Prostate gland (tissue), 2 donors: ENCODE data around the gene MYLK4. TPM values are rescaled to one million over a fixed set of nuclear protein-coding genes. Genes with fewer than 3 reads are reported as not detected.
"Not testable (repeated sequence)": the region's sequence is repeated elsewhere in the genome, so short reads cannot be mapped to it uniquely, and the experiment has no call there.

Experiments
- DNase-seq: peaks from one replicate; pipeline ENCODE4 v3.0.0-alpha.2; 2019; ENCODE audit warnings: low spot score
- H3K27ac ChIP-seq, 2 donors: fragments of 200-600 bp; sonication (generic); 2 replicates each; pipeline ENCODE4 v1.5.1; 2017 to 2019
- H3K27me3 ChIP-seq: fragments of 200-600 bp; sonication (generic); replicated peaks from 2 replicates; pipeline ENCODE4 v1.5.1; 2019; ENCODE audit not compliant: insufficient read depth
- H3K36me3 ChIP-seq, 2 donors: fragments of 200-600 bp; sonication (generic); 1 replicate in 1 of 2; 2 replicates in 1 of 2; pipeline versions ENCODE4 v1.5.1 to v1.8.1; 2017 to 2019
- H3K4me1 ChIP-seq: fragments of 200-600 bp; sonication (generic); replicated peaks from 2 replicates; pipeline ENCODE4 v1.5.1; 2019
- H3K4me3 ChIP-seq, 2 donors: fragments of 200-600 bp; sonication (generic); 2 replicates each; pipeline ENCODE4 v1.5.1; 2017 to 2019
- H3K9me3 ChIP-seq: fragments of 200-600 bp; sonication (generic); 2 replicates; pipeline ENCODE4 v1.5.1; 2017
- CTCF ChIP-seq, 4 experiments: fragments of 200-600 bp in 2 of 4; fragments of 450-650 bp in 2 of 4; sonication (generic) in 2 of 4; IDR thresholded peaks; 1 replicate in 3 of 4; 2 replicates in 1 of 4; pipeline ENCODE4 v1.5.1; 2016 to 2019; ENCODE audit warnings: antibody characterized with exemption in 4 of 4, mild to moderate bottlenecking in 2 of 4, moderate library complexity in 2 of 4
- POLR2A ChIP-seq: fragments of 450-650 bp; IDR thresholded peaks from one replicate; pipeline ENCODE4 v1.6.1; 2016; ENCODE audit warnings: antibody characterized with exemption, mild to moderate bottlenecking
- POLR2AphosphoS5 ChIP-seq: sonication (generic); formaldehyde crosslinking; IDR thresholded peaks from one replicate; pipeline ENCODE4 v1.6.1; 2017; ENCODE audit warnings: antibody characterized with exemption
- WGBS: methylation state at CpG from one replicate; pipeline ENCODE4 v1.1.5; 2018; 5-methylcytosine and 5-hydroxymethylcytosine counted together
- intact Hi-C: fragments of 100-400 bp; cut with DNase I; formaldehyde crosslinking; loops from one replicate; pipeline ENCODE4 v1.14.2; 2022
- total RNA-seq, 2 donors: library from RNA; depleted of rRNA; stranded (reverse); fragments of >200 nt; gene quantifications; one replicate each; pipeline ENCODE4 v1.1.0, GENCODE V29; 2016

MYLK4 gene
- total RNA-seq, 2 donors from 2014 or later: 0.46 to 0.97 TPM

- H3K4me1 ChIP-seq: peaks cover 4% of the 10 kb centered on the region
- TF ChIP-seq POLR2A (no peak), CTCF (IDR thresholded peaks at IDR 0.05) (no peak), POLR2AphosphoS5 (no peak)
- peak overlapping the region in 1 of 2 donors; percentile 49 for H3K4me3 ChIP-seq
- no peak for DNase-seq
- H3K27ac ChIP-seq: peak overlapping the region; percentile 81 to 84
- no peaks in the 10 kb centered on the region for H3K9me3 ChIP-seq
- intact Hi-C loops: no loop called here
- WGBS: 67% methylated on average over 27 of the region's 27 CpGs
- no peaks in the 10 kb centered on the region for H3K27me3 ChIP-seq
- no peaks in the 10 kb centered on the region for H3K36me3 ChIP-seq
Observed at GRCh38 chr6:2763876-2764540, 13.3 kb upstream of the MYLK4 start.

- Histone ChIP-seq H3K9me3 (no peaks in the 10 kb centered on the region), H3K27ac (no peak overlapping the region), H3K27me3 (no peaks in the 10 kb centered on the region), H3K36me3 (no peaks in the 10 kb centered on the region), H3K4me1 (peaks cover 4% of the 10 kb centered on the region), H3K4me3 (no peak overlapping the region)
- no peak for DNase-seq
- 98% methylated on average over 36 of the region's 36 CpGs for WGBS
- no peak for TF ChIP-seq CTCF (IDR thresholded peaks at IDR 0.05)
- TF ChIP-seq POLR2A: no peak
- no peak for TF ChIP-seq POLR2AphosphoS5
- intact Hi-C loops: no loop called here
Observed at GRCh38 chr6:2763345-2763841, 12.7 kb upstream of the MYLK4 start.

- H3K27ac ChIP-seq, intact Hi-C loops, H3K4me1 ChIP-seq, H3K9me3 ChIP-seq, DNase-seq, H3K27me3 ChIP-seq, H3K36me3 ChIP-seq, H3K4me3 ChIP-seq: not testable (repeated sequence)
- WGBS: 100% methylated on average over 4 of the region's 4 CpGs
Observed at GRCh38 chr6:2762868-2763267, 12.1 kb upstream of the MYLK4 start.

GRCh38 chr6:2760882-2761842 lies 10.4 kb upstream of the MYLK4 start:
- DNase-seq: no peak
- Histone ChIP-seq H3K36me3 (no peaks in the 10 kb centered on the region), H3K27me3 (no peaks in the 10 kb centered on the region), H3K27ac (no peak overlapping the region), H3K4me1 (no peaks in the 10 kb centered on the region), H3K4me3 (no peak overlapping the region), H3K9me3 (no peaks in the 10 kb centered on the region)
- 85% methylated on average over 8 of the region's 8 CpGs for WGBS
- intact Hi-C loops: no loop called here
- TF ChIP-seq POLR2AphosphoS5: no peak
- TF ChIP-seq CTCF (IDR thresholded peaks at IDR 0.05): peak in 2 of 4 experiments; percentile 5 to 21

GRCh38 chr6:2758980-2759379 lies 8.3 kb upstream of the MYLK4 start:
- intact Hi-C loops: no loop called here
- 86% methylated on average over 3 of the region's 3 CpGs for WGBS
- no peak for TF ChIP-seq POLR2A
- Histone ChIP-seq H3K27ac (no peak overlapping the region), H3K4me1 (no peaks in the 10 kb centered on the region), H3K27me3 (no peaks in the 10 kb centered on the region), H3K4me3 (no peak overlapping the region), H3K9me3 (no peaks in the 10 kb centered on the region), H3K36me3 (no peaks in the 10 kb centered on the region)
- DNase-seq: no peak
